GM12874 (cell line): ENCODE data around the gene VPS37D.

Source experiments
- CTCF ChIP-seq: IDR thresholded peaks from 2 replicates; pipeline ENCODE4 v1.5.1; 2011; ENCODE audit warnings: low read depth, mild to moderate bottlenecking, control low read depth, low read length, moderate library complexity; ENCODE audit not compliant: insufficient read depth

VPS37D gene

GRCh38 chr7:73719806-73720169 is 52.2 kb downstream of the VPS37D start:
- no peak for TF ChIP-seq CTCF

GRCh38 chr7:73721377-73721817 is 53.8 kb downstream of the VPS37D start:
- TF ChIP-seq CTCF: no peak
